SK-N-DZ (cell line): ENCODE data around the gene MYPN. TPM values are rescaled to one million over a fixed set of nuclear protein-coding genes. Genes with fewer than 3 reads are reported as not detected.
"Not testable (repeated sequence)": the region's sequence is repeated elsewhere in the genome, so short reads cannot be mapped to it uniquely, and the experiment has no call there.

Experiments used
- DNase-seq: peaks from one replicate; pipeline ENCODE4 v3.0.0-alpha.2; 2015; ENCODE audit warnings: low spot score
- polyA plus RNA-seq, 2 experiments: library from polyadenylated mRNA; depleted of rRNA; stranded (reverse); fragments of >200 nt; gene quantifications; 2 replicates each; pipeline ENCODE4 v1.2.3, GENCODE V29; 2014

MYPN gene
- 0.22 TPM in 1 of 2 replicates, not detected in the other for polyA plus RNA-seq (2014; cell fraction: cytosol; rRNA removed)
- polyA plus RNA-seq (2014; cell fraction: nucleus; rRNA removed): not detected in 2 replicates

- no peak for DNase-seq
Observed at GRCh38 chr10:68109331-68109730, at the start of gene MYPN. MYPN (plus strand) TSS chr10:68109488; CDS start chr10:68121439, 11,951 bp downstream.

DNA sequence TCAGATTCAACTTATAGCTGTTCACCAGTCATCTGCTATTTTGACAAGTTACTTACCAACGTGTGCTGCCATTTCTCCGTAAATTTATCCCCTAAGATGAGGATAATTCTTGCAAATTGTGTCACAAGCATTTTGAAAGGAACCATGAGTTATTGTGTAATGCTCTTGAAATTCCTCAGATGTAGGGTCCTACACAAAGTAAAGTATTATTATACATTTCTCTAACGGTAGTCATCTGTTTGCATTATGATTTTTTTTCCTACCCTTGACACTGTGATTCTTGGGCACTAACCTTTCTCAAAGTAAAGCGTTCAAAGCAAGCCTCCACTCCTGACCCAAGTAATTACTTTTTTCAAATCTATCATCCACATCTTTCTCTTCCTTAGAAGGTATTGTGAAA is 42.3 kb upstream of the MYPN start:
- no peak for DNase-seq

DNA sequence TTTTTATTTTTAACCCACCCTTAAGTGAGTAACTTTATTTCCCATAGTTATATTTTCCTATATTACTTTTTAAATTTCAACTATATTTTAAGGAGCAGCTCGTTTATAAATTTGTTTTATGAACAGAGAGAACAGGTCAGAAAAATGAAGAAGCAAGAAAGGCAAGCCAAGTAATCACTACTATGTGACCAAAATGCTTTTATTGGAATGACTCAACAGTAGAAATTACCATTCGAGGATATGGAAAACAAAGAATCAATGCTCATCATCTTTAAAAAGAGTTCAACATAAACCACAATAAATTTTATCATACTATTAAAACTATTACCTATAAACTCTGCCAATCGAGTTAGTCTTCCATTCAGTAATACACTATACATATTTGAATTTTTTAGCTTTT is 41.8 kb upstream of the MYPN start:
- no peak for DNase-seq

DNA sequence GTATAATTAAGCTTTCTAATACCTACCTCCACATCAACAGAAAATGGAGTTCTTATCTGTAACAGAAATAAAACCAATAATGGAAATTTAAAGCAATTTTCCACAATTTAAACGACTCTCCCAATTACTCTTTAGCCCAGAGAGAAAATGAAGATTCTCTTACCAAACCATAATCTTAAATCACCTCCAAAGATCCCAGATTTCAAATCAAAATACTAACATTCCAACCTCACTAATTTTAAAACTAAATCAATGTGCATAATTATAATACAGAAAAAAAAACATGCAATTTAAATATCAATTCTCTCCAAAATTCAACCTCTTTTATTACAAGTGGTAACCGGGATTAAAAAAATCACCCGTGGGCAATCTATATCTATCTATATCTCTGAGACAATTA is 35.7 kb upstream of the MYPN start:
- no peak for DNase-seq

GRCh38 chr10:68074031-68074774 is 35.1 kb upstream of the MYPN start:
- DNase-seq: no peak

DNA sequence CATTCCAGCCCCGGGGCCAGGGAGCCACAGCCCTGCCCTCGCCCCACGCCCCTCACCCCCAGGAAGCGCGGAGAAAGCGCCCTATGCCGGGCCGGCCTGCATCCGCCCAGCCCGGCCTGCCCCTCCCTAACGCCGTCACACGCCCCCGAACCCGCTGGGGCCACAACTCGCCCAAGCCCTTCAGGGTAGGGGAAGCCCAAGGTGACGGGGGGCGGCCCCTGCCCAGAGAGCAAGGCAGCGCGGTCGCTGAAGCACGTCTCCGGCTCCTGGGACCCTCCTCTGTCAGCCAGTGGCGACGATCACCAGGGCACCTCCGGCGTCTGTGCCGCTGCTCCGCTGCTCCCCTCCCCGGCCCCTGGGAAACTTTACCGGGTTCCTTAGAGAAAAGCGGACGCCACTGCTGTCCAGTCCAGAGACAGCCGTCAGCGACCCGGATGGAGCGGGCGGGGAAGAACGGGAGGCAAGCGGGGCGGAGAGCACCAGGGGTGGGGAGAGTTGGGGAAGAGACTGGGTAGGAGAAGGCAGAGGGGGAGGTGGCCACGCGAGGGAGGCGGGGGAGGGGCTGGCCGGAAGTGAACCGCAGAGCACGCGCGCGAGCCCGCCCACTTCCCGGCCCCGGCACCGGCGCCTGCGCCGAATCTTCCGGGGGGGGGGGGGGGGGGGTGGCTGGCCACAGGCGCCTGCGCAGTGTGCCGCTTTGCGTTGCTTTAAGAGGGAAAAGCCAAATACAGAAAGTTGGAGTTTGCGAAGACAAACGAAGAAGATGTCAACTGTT is 34.3 kb upstream of the MYPN start, which contains the start of gene HERC4:
TSS of gene HERC4 (minus strand) at position 509 of the 775 bp plus-strand sequence. CDS start 2,175 bp downstream, outside the sequence.
- DNase-seq: peak; percentile 87

DNA sequence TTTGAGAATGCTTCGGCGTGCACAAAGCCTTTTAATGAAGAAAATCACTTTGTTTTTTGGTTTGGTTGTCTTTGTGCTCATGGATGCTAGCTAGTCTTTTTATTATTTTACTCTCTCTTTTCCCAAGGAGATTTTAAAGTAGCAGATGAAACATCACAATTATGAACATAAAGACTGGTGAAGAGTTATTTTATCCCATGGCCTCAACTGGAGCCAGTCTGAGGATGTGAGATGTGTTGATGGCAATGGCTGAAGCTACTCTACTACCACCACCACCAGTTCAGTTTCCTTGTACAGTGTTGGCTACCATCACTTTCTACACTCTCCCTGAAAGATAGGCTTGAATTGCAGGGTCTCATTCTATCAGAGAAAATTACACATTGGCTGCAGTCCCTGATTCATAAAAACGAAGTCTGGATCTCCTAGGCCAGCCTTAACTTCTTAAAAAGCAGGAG is 33.7 kb upstream of the MYPN start:
- DNase-seq: no peak

GRCh38 chr10:68076081-68076480 is 33.2 kb upstream of the MYPN start:
- DNase-seq: not testable (repeated sequence)

DNA sequence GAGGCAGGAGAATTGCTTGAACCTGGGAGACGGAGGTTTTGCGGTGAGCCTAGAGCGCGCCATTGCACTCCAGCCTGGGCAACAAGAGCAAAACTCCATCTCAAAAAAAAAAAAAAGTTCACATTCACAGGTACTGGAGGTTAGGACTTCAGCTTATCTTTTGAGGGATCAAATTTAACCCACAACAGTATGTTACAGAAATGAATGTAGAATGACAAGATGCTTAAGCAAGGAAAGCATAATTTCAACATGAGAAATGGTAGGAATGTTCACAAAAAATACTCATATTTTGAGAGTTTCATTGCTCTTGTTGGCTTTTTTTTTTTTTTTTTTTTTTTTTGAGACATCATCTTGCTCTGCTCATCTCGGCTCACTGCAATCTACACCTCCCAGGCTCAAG is 32.3 kb upstream of the MYPN start:
- DNase-seq: no peak

- no peak for DNase-seq
Observed at GRCh38 chr10:68079434-68079833, 29.9 kb upstream of the MYPN start.

- DNase-seq: peak; percentile 38
Observed at GRCh38 chr10:68080853-68081431, 28.3 kb upstream of the MYPN start.

DNA sequence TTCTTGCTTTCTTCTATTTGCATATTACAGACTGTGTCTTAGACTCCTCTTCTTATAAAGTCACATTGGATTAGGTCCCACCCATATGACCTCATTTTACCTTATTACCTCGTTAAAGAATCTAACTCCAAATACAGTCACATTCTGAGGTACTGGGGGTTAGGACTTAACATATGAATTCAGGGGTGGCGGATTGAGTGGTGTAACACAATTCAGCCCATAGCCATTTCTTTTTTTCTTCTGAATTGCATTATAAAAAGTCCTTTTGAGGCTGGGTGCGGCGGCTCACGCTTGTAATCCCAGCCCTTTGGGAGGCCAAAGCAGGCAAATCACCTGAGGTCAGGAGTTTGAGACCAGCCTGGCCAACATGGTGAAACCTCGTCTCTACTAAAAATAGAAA is 27.4 kb upstream of the MYPN start:
- no peak for DNase-seq

- no peak for DNase-seq
Observed at GRCh38 chr10:68082872-68083271, 26.4 kb upstream of the MYPN start.

DNA sequence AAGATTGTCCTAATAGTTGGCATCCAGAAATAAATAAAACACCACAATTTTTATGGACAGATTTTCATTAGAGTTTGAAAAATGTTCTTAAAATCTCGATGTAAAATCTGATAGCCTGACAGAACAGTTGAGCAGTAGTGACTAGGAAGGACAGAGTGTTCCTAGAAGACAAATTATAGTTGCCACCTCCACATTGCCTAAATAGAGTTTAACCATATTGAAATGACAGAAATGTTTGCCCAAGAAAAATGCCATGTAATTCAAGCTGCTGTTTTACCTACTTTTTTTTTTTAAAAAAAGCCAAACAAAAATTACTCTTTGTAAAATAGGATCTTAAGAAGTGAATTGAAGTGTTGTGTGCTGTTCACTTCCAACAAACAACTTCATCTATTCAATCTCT is 25.3 kb upstream of the MYPN start:
- no peak for DNase-seq

DNA sequence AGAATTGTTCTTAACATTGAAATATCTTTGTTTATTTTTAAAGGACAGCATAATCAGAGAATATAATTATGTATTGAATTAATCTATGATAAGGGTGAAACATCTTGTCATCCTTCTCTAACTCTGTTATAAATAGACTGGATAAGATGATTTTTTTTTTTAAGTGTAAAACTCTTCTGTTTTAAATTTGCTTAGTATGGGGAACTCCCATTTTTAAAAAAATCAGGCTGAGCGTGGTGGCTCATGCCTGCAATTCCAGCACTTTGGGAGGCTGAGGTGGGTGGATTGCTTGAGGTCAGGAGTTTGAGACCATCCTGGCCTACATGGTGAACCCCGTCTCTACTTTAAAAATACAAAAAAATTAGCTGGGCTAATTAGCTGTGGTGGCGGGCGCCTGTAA is 24.8 kb upstream of the MYPN start:
- DNase-seq: no peak

DNA sequence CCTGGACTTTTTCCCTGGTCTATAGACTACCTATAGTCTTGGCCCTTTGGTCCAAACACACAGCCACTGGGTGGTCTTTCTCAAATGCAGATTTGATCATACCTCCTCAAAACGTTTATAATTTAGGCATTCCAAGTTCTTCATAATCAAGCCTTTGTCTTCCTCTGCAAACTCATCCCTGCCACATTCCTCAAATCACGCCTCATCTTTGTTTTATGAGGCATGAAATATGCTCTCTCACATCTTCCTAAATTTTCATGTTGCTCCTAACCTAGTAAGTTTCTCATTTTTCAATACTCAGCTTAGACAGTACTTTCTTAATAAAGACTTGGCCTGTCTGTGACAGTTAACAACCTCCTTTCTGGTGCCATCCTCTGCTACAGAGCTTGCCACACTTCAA is 23.3 kb upstream of the MYPN start:
- DNase-seq: no peak

DNA sequence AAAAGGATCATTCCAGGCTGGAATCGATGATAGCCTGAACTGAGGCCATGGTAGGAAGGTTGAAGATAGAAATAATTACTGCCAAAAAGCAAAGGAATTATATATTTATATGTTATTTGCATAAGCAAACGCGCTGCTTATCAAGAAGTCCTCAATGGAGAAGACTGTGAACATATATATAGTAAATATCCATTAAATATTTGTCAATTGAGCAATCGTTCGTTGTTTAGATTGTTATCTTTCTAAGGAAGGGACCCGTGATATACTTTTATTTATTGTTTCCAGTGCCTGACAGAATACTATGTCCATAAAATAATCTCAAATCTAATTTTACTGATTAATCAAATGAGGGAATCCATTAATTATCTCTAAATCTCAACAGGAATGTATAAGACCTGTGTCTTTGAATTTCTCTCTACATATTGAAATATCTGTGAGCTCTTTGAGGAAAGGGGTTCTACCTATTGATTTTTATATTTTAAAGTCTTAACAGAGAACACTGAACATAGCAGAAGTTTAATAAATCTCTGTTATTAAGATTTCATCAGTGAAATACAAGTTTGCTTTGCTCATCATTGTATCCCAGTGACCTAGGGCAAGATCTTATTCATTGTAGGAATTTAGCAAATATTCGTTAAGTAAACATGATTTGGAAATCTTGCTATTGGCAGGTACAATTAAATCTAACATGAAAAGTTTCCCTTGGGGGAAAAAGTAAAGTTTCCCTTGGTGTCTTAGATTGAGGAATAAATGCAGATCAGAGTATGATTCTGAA is 22.2 kb upstream of the MYPN start:
- DNase-seq: no peak

GRCh38 chr10:68087685-68088401 is 21.4 kb upstream of the MYPN start:
- DNase-seq: no peak

DNA sequence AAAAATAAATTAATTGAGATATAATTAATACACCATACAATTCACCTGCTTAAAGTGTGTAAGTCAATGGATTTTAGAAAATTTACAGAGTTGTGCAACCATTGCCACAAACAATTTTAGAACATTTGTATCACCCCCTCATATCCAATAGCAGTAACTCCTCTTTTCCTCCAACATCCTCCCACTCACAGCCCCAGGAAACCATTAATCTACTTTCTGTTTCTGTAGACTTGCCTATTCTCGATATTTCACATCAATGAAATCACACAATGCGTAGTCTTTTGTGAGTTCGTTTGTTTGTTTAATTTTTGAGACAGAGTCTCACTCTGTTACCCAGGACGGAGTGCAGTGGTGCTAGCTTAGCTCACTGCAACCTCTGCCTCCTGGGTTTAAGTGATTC is 20.5 kb upstream of the MYPN start:
- DNase-seq: no peak

GRCh38 chr10:68090586-68090985 is 18.7 kb upstream of the MYPN start:
- no peak for DNase-seq

- DNase-seq: no peak
Observed at GRCh38 chr10:68092512-68092911, 16.8 kb upstream of the MYPN start.
